ENCODE measurements around the gene ONECUT1. TPM values are rescaled to one million over a fixed set of nuclear protein-coding genes. Genes with fewer than 3 reads are reported as not detected.

Gene ONECUT1
- total RNA-seq, 1 donor from 2014 or later: not detected

- H3K27ac ChIP-seq (replicated peaks): no peak overlapping the region
- intact Hi-C loops (cut with micrococcal nuclease): no loop called here
- H3K36me3 ChIP-seq: no peaks in the 10 kb centered on the region
- no peaks in the 10 kb centered on the region for H3K9me3 ChIP-seq (replicated peaks)
- H3K4me1 ChIP-seq: peaks cover 33% of the 10 kb centered on the region
- TF ChIP-seq CTCF (IDR thresholded peaks at IDR 0.05; ENCODE audit: borderline replicate concordance): no peak
- no peak for DNase-seq
- H3K4me3 ChIP-seq: peak overlapping the region; percentile 49
- peaks cover 100% of the 10 kb centered on the region for H3K27me3 ChIP-seq (ENCODE audit: low read depth)
Observed at GRCh38 chr15:52803467-52804306, 13.6 kb upstream of the ONECUT1 start.

DNA sequence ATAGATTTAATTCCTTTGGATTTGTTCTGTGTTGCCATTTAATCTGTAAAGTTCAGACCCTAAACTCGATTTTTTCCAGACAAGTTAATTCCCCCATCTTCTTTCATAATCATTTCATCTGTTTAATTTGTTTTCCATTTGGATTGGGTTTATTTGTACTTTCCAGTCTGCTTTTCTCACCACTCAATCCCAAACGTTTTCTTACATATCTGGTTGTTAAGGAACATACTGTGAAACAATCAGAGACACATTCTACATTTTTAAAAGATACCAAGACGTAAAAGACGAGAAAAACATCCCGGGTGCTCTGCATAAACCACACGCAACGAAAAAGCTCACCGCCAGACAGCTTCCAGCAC is 13.0 kb upstream of the ONECUT1 start:
- Histone ChIP-seq H3K36me3 (no peaks in the 10 kb centered on the region), H3K27me3 (ENCODE audit: low read depth) (peaks cover 100% of the 10 kb centered on the region), H3K4me1 (peaks cover 39% of the 10 kb centered on the region), H3K27ac (replicated peaks) (no peak overlapping the region), H3K4me3 (peak overlapping the region; percentile 49), H3K9me3 (replicated peaks) (no peaks in the 10 kb centered on the region)
- intact Hi-C loops (cut with micrococcal nuclease): no loop called here
- no peak for DNase-seq
- no peak for TF ChIP-seq CTCF (IDR thresholded peaks at IDR 0.05; ENCODE audit: borderline replicate concordance)

GRCh38 chr15:52802110-52802509 is 12.0 kb upstream of the ONECUT1 start:
- no peak for TF ChIP-seq CTCF (IDR thresholded peaks at IDR 0.05; ENCODE audit: borderline replicate concordance)
- DNase-seq: no peak
- Histone ChIP-seq H3K27me3 (ENCODE audit: low read depth) (peaks cover 100% of the 10 kb centered on the region), H3K4me3 (no peak overlapping the region), H3K4me1 (peaks cover 43% of the 10 kb centered on the region), H3K9me3 (replicated peaks) (no peaks in the 10 kb centered on the region), H3K36me3 (no peaks in the 10 kb centered on the region), H3K27ac (replicated peaks) (no peak overlapping the region)
- intact Hi-C loops (cut with micrococcal nuclease): no loop called here

DNA sequence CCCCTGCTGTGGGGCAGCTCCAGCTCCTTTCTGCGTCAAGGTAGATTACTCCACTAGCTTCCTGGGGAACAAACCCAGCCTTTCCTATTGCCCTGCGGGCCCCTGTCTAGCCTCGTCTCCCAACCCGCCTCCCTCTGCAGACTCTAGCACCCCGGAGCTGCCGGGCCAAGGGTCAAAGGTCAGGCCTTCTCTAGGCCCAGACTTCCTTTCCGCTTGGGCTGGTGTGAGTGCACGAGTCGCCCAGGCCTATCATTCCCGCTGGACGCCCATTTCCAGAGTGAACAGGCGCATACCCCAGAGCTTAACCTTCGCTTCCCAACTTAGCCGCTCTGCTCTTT is 11.6 kb upstream of the ONECUT1 start:
- no peak for TF ChIP-seq CTCF (IDR thresholded peaks at IDR 0.05; ENCODE audit: borderline replicate concordance)
- Histone ChIP-seq H3K9me3 (replicated peaks) (no peaks in the 10 kb centered on the region), H3K27me3 (ENCODE audit: low read depth) (peaks cover 100% of the 10 kb centered on the region), H3K27ac (replicated peaks) (no peak overlapping the region), H3K36me3 (no peaks in the 10 kb centered on the region), H3K4me3 (no peak overlapping the region), H3K4me1 (peaks cover 43% of the 10 kb centered on the region)
- no peak for DNase-seq
- intact Hi-C loops (cut with micrococcal nuclease): no loop called here

DNA sequence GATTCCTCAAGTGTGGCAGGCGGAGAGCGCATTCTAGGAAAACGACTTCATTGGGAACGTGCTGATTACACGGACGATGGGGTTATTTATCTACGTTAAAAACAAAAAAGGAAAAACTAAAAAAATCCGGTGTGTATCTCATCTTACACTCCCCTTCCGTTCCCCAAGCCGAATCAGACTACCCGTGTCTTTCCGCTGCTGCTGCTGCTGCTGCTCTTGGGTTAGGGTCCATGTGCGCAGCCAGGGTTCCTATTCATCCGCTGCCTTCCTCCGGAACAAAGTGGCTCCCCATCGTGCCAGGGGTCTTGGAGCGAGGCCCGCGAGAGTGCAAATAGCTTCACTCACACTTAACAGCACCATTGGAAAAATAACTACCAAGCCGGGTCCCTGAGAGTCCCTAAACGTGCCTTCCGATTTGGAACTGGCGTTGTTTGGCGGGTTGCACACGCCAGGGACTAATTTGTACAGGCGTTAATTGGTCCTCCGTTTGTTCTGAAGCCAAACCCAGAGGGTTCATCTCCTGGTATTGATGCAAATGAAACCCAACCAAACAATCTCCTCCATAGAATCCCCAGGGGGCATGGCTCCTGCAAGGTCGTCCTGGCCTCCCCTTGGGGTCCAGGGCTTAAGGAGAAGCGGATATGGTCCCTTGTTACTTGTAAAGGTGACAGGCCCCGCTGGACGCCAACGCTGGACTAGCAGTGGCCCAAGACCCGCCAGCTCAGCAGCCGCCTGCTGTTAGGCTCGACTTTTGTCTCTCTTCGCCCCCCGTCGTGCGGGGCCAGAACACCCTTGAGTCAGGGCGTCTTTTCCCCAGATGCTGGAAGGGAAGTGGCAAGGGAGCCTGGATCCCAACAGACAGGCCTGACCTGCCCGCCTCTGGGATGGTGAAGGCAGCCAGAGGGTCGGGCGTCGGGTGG is 11.0 kb upstream of the ONECUT1 start:
- Histone ChIP-seq H3K27me3 (ENCODE audit: low read depth) (peaks cover 100% of the 10 kb centered on the region), H3K4me3 (no peak overlapping the region), H3K36me3 (no peaks in the 10 kb centered on the region), H3K4me1 (peaks cover 41% of the 10 kb centered on the region), H3K27ac (replicated peaks) (no peak overlapping the region), H3K9me3 (replicated peaks) (no peaks in the 10 kb centered on the region)
- TF ChIP-seq CTCF (IDR thresholded peaks at IDR 0.05; ENCODE audit: borderline replicate concordance): no peak
- no peak for DNase-seq
- intact Hi-C loops (cut with micrococcal nuclease): no loop called here

Data from left ventricle myocardium inferior (tissue), 1 donor.